Fibroblast of villous mesenchyme (primary cell): ENCODE data around the gene AIG1. TPM values are rescaled to one million over a fixed set of nuclear protein-coding genes. Genes with fewer than 3 reads are reported as not detected.
"Not testable (repeated sequence)": the region's sequence is repeated elsewhere in the genome, so short reads cannot be mapped to it uniquely, and the experiment has no call there.

ENCODE experiments used
- DNase-seq: peaks from one replicate; pipeline ENCODE4 v3.0.0-alpha.2; 2010; ENCODE audit warnings: low read depth
- H3K4me3 ChIP-seq: 2 replicates; pipeline ENCODE4 v1.5.1; 2011; ENCODE audit warnings: low read depth, mild to moderate bottlenecking, low read length
- CTCF ChIP-seq: IDR thresholded peaks from 2 replicates; pipeline ENCODE4 v1.5.1; 2012; ENCODE audit warnings: low read depth, mild to moderate bottlenecking, low read length; ENCODE audit not compliant: insufficient read depth
- total RNA-seq: library from RNA; depleted of rRNA; stranded (reverse); fragments of >200 nt; gene quantifications from 2 replicates; pipeline ENCODE4 v1.2.3, GENCODE V29; 2012

The AIG1 gene
- total RNA-seq, 1 donor: 44.9 TPM

GRCh38 chr6:143160439-143161220 is 99.9 kb downstream of the AIG1 start:
- TF ChIP-seq CTCF: no peak
- no peak for DNase-seq
- no peak overlapping the region for H3K4me3 ChIP-seq

GRCh38 chr6:143163621-143164020 is 102.9 kb downstream of the AIG1 start:
- DNase-seq: peak; percentile 33
- no peak overlapping the region for H3K4me3 ChIP-seq
- TF ChIP-seq CTCF: no peak

- no peak for TF ChIP-seq CTCF
- H3K4me3 ChIP-seq: no peak overlapping the region
- peak; percentile 17 for DNase-seq
These were observed 103.9 kb downstream of the AIG1 start for GRCh38 chr6:143164565-143165105.

- TF ChIP-seq CTCF: no peak
- DNase-seq: no peak
- no peak overlapping the region for H3K4me3 ChIP-seq
These were observed 104.7 kb downstream of the AIG1 start for GRCh38 chr6:143165315-143165855.

- no peak overlapping the region for H3K4me3 ChIP-seq
- TF ChIP-seq CTCF: no peak
- DNase-seq: peak; percentile 32
These were observed 105.6 kb downstream of the AIG1 start for GRCh38 chr6:143166247-143166695.

- TF ChIP-seq CTCF: no peak
- no peak for DNase-seq
- no peak overlapping the region for H3K4me3 ChIP-seq
These were observed 106.5 kb downstream of the AIG1 start for GRCh38 chr6:143167224-143167623.

- not testable (repeated sequence) for H3K4me3 ChIP-seq, DNase-seq
These were observed 107.7 kb downstream of the AIG1 start for GRCh38 chr6:143168396-143168816.
